PFSK-1 (cell line): ENCODE data around the gene DTL.

Experiments used
- TAF1 ChIP-seq: IDR thresholded peaks from 2 replicates; pipeline ENCODE4 v1.6.1; 2012; ENCODE audit warnings: low read length, control low read depth, borderline replicate concordance; ENCODE audit not compliant: insufficient read depth
- TF ChIP-seq, protein P1 (sequence below), 2 experiments: IDR thresholded peaks; 2 replicates each; pipeline versions ENCODE4 v1.6.1 to v1.8.0; 2011 to 2012; ENCODE audit warnings: low read depth in 2 of 2, low read length in 2 of 2, control low read depth in 1 of 2, inconsistent platforms in 1 of 2, mild to moderate bottlenecking in 1 of 2, moderate library complexity in 1 of 2; ENCODE audit not compliant: insufficient read depth in 1 of 2

DNA sequence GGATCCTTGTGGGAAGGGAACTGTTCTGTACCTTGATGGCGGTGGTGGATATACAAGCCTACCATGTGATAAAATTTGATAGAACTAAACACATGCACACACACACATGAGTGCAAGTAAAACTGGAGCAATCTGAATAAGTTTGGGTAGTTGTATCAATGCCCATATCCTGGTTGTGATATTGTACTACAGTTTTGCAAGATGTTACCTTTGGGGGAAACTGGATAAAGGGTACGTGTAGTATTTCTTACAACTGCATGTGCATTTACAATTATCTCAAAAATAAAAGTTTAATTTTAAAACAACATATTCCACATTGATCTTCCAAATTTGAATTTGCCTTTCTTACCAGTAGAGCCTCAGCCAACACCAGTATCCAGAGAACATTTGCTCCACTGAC, 99.6 kb downstream of the DTL start:
- TF ChIP-seq TAF1, result no peak
- TF ChIP-seq, protein P1, sequence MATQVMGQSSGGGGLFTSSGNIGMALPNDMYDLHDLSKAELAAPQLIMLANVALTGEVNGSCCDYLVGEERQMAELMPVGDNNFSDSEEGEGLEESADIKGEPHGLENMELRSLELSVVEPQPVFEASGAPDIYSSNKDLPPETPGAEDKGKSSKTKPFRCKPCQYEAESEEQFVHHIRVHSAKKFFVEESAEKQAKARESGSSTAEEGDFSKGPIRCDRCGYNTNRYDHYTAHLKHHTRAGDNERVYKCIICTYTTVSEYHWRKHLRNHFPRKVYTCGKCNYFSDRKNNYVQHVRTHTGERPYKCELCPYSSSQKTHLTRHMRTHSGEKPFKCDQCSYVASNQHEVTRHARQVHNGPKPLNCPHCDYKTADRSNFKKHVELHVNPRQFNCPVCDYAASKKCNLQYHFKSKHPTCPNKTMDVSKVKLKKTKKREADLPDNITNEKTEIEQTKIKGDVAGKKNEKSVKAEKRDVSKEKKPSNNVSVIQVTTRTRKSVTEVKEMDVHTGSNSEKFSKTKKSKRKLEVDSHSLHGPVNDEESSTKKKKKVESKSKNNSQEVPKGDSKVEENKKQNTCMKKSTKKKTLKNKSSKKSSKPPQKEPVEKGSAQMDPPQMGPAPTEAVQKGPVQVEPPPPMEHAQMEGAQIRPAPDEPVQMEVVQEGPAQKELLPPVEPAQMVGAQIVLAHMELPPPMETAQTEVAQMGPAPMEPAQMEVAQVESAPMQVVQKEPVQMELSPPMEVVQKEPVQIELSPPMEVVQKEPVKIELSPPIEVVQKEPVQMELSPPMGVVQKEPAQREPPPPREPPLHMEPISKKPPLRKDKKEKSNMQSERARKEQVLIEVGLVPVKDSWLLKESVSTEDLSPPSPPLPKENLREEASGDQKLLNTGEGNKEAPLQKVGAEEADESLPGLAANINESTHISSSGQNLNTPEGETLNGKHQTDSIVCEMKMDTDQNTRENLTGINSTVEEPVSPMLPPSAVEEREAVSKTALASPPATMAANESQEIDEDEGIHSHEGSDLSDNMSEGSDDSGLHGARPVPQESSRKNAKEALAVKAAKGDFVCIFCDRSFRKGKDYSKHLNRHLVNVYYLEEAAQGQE (IDR thresholded peaks at IDR 0.05; ENCODE audit: insufficient read depth in 1 of 2, low read depth in 2 of 2, low read length in 2 of 2), result no peak
